ENCODE results near the gene MMP17.
"Not testable (repeated sequence)": the region's sequence is repeated elsewhere in the genome, so short reads cannot be mapped to it uniquely, and the experiment has no call there.

MMP17 gene

DNA sequence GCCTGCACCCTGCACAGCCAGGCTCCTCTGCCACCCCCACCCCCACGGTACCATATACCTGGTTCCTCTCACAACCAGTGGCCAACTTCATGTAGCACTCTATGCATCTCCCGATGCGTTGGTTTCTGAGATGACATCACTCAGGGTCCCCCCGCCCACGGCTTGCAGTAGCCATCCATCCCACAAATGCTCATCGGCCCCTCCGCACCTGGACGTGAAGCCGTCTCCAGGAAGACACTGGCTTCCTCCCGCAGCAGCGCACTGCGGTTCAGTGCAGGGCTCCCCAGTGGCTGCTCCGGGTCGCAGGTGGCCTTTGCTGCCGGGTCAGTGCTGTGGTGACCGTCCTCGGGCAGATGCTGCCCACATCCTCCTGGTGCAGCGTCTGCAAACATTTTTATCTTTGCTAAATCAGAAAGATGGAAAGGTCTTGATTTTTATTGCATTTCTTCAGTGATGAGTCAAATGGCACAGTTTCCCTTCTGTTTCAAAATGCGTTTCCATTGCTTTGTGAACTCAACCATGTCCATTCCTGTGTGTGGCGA, 27.5 kb upstream of the MMP17 start:
- DNase-seq, result no peak

DNA sequence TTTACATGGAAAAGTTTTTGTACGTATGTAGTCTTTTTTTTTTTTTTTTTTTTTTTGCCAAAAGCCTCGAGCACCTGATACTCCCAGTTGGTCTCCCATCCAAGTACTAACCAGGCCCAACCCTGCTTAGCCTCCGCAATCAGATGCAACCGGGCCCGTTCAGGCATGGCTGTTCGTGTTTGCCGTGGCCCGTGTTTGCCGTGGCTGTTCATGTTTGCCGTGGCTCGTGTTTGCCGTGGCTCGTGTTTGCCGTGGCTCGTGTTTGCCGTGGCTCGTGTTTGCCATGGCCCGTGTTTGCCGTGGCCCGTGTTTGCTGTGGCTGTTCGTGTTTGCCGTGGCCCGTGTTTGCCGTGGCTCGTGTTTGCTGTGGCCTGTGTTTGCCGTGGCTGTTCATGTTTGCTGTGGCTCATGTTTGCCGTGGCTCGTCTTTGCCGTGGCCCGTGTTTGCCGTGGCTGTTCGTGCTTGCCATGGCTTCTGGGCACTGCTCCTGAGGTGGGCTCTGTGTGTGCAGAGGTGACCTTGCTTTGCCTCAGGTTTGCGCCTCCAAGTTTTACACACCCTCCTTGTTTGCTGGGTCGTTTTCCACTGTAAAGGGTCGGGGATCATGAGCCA, 26.8 kb upstream of the MMP17 start:
- DNase-seq, result no peak

DNA sequence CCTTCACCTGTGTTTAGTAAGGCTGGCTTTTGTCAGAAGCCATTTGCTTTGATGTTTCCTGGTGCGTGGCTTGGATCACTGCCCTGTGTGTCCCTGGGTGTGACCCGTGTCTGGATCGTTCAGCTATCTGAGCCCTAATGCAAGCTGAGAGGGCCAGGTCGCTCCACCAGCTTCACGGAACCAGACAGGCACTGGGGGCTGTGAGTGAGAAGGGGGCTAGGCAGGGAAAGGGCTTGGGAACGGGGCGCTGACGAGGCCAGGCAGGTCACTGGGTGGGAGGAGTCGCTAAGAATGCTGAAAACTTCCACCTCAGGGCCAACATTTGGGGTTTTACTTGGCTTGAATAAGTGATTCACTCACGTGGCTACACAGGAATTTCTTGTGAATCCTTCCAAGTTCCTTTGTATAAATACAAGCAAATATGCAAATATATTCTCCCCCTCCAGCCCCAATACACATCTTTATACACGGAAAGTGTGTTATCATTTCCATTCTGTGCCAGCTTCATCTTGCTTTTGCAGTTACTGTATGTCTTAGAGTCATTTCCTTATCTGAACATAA, 24.2 kb upstream of the MMP17 start:
- DNase-seq, result no peak

DNA sequence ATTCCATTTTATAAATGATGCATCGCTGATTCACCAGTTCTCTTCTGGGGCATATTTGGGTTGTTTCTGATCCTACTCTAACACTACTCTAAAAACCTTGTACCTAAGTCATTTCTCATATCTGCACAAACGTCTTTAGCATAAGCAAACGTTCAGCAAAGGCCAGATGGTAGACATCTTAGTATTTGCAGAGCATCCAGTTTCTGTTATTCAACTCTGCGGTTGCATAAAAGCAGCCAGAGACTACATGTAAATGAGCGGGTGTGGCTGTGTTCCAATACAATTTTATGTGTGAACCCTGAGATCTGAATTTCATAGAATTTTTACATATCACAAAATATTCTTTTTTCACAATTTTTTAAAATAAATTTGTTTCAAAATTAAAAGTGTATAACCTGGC, 22.8 kb upstream of the MMP17 start:
- no peak for DNase-seq

DNA sequence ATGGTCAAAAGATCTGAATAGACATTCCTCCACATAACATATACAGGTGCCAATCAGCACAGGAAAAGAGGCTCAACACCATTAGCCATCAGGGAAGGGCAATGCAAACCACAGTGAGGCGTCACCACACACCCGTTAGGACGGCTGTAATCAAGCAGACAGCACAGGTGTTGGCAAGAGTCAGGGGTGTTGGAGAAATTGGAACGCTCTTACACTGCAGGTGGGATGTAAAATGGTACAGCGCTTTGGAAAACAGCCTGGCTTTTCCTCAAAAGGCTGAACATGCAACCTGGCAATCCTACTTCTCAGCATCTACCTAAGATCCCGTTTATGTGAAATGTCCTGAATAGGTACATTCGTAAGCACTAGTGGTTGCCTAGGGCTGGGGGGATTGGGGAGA, 21.5 kb upstream of the MMP17 start:
- no peak for DNase-seq

DNA sequence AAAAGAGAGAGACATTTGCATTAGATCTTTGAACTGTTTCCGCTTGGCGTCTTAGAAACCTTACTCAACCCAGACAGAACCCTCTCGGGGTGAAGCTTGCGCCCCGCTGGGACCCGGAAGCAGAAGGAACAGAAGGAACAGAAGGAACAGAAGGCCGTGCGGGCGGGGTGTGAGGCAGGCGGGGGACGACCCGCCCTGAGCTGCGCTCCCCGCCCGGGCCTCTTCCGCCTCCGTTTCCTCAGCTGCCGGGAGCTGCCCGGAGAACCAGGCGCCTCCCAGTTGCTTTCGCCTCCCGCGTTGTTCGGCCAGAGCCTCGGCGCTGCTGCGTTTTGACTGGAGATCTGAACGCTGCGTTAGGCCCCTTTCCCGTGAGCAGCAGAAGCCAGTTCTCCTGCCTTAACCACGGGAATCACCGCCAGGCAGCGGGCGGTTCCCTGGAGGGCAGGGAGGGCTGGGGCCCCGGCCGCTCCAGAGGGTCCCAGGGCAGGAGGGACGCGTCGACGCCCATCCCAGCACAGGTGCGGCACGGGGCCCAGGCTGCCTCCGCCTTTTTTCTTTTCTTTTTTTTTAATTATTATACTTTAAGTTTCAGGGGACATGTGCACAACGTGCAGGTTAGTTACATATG, 19.3 kb upstream of the MMP17 start:
- no peak for DNase-seq

DNA sequence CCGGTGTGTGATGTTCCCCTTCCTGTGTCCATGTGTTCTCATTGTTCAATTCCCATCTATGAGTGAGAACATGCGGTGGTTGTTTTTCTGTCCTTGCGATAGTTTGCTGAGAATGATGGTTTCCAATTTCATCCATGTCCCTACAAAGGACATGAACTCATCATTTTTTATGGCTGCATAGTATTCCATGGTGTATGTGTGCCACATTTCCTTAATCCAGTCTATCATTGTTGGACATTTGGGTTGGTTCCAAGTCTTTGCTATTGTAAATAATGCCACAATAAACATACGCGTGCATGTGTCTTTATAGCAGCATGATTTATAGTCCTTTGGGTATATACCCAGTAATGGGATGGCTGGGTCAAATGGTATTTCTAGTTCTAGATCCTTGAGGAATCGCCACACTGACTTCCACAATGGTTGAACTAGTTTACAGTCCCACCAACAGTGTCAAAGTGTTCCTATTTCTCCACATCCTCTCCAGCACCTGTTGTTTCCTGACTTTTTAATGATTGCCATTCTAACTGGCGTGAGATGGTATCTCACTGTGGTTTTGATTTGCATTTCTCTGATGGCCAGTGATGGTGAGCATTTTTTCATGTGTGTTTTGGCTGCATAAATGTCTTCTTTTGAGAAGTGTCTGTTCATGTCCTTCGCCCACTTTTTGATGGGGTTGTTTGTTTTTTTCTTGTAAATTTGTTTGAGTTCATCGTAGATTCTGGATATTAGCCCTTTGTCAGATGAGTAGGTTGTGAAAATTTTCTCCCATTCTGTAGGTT, 18.5 kb upstream of the MMP17 start:
- not testable (repeated sequence) for DNase-seq

DNA sequence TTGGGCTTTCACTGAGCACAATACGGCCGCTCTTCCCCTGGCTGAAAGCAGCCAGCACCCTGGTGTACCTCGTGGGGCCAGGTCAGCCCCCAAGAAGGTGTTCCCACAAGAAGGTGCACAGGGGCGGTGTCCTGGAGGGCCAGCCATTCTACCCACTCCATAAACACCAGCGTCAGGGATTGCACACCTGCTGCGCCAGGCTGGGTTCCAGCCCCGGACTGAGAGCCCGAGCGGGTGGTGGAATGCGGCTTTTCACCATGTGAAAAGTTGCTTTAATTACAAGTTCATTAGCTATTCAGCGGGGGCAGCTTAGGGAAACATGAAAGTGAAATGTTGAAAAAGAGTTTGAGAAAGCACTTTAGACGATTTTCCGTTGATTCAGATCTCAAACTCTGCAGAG, 17.5 kb upstream of the MMP17 start:
- DNase-seq, result no peak

DNA sequence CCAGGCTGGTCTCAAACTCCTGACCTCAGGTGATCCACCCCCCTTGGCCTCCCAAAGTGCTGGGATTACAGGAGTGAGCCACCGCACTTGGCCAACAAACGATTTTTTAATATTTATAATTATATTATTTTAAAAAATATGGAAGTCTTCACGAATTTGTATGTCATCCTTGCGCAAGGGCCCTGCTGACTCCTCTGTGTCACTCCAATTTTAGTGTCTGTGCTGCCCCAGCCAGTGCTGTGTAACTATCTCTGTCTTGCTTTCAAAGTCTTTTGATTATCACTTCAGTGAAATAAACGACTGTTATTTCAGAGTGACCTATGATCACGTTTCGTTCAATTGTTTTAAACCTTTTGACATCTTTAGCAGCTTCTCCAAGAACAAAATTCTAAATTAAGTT, 13.1 kb upstream of the MMP17 start:
- no peak for DNase-seq

DNA sequence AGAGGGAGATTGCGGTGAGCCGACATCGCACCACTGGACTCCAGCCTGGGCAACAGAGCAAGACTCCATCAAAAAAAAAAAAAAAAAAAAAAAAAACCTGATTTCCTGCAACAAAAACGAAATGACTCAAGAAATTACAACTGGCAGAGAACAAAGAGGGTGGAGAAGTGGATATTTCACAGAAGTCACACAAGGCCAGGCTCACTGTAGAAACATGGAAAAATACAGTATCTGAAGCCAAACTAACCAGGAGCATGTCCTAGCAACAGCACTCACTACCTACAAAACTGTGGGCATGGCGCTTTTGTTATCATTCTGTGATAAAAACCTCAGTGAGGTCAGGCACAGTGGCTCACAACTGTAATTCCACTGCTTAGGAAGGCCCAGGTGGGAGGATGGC, 11.7 kb upstream of the MMP17 start:
- DNase-seq, result no peak

DNA sequence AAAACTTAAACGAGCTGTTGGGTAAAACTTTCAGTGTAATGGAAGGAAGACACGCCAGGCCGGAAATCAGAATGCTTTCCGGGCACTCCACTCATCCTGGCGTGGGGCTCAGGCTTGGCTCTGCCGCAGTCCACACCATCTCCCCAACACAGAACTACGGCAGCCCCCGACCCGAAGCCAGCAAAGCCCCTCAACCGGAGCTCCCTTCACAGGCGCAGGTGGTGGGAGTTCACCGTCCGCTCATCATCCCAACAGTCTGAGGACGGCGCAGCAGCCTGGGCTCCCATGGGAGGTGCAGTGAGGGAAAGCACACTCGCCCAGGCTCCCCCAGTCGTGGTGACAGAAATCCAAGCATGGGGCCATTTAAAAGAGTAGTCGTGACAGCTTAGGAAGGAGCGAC, 11.0 kb upstream of the MMP17 start:
- no peak for DNase-seq

DNA sequence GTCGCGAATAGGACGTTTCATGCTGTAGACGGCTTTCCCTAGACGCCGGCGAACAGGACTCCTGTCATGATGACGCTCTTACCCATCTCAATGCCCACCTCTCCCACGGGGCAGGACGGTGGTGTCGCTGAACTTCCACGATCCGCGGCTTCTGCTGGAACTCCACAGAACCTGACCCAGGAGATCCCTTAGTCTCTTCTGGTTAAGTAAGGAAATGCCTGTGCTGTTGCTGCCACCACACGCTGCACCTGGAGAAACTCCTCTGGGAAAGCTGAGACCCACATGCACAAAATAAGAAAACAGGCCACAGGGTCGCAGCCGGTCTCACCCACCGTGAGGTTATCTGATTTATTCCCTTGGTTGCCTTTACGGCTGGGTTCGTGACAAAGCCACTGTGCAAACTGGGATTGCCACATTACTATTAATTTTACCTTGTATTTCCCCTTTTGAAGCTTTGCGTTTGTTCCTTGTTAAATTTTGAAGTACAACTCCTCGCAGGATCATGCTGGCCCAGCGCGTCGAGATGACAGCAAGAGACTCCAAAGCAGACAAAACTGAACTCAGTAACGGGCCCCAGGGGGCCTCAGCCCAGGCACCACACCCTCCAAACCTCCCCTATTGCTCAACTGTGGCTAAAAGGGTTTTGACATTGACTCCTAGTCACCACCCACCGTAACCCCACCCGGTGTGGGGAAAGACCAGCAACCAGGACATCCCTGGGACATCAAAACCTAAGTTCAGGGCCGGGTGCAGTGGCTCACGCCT, 9.2 kb upstream of the MMP17 start:
- no peak for DNase-seq

DNA sequence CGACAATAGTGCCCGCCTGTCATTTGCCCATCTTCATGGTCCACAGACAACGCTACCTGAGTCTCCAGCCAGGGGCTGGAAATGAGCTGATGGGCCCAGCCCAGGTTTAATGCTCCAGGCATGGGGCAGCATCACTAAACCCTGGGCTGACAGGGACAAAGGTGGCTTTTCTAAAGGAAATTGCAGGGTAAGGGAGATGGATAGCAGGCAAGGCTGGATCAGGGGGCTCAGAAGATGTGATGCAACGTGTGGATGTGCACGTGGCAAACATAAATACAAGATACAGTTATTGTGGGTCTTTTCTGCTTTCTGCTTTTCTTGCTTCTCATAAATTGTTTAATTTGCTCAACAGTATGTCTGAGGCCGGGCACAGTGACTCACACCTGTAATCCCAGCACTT, 3.7 kb upstream of the MMP17 start:
- DNase-seq, result no peak

DNA sequence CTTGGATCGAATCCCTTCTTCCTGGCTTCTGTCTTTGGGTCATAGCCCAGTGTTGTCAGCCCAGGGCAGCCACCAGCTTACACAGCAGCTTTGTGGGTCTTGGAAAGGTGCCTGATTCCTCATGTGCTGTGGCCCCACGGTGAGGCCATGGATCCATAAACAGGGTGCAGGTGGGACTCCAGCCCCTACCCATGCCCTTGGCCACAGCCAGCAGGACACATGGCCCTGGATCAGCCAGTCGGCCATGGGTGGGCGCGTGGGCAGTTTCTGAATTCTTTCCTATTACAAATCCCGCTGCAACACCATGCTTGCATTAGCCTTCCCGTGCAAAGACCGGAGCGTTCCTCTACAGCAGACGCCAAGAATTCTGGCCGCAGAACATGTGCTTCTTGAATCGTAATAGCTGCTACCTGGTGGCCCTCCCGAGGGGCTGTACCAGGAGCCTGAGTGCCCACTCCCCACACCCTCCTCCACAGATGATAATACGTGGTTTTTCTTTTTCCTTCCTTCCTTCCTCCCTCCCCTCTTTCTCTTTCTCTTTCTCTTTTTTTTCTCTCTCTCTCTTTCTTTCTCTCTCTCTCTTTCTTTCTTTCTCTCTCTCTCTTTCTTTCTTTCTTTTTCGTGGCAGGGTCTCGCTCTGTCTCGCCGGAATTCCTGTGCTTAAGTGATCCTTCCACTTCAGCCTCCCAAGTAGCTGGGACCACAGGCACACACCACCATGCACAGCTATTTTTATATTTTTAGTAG, 2.9 kb upstream of the MMP17 start:
- no peak for DNase-seq

DNA sequence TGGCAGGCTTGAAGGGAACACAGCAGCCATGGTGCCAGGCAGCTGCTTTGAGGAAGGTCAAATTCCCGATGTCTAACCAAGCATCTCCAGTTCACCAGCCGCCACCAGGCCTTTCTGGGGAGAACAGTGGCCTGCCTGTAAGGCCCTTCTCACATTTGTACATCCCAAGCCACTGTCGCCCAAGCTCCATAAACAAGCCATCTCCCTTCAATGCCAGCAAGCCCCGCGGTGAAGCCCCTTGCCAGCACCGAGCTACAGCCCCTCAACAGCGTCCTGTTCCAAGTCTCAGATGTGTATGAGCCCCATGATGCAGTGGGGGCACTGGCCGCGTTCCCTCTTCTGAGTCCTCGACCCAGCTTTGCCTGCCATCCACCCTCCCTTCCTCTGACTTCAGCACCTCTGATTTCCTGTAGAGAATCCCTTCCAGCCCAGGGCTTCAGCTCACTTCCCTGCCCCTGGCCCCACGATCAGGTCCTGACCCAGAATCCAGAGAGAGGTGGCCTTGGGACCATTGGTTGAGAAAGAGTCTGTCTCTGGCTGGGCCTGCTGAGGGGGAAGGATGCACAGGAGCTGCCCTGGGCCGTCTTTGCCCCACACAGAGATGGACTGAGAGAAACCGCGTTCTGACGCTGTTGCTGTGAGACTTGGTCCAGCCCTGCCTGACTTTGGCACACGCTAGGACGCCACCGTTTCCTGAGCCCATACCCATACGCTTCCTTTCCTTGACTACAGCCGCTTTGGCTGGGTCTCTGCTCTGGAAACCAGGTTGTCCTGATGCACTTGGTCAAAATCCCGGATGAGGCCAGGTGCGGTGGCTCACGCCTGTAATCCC, 1.9 kb upstream of the MMP17 start:
- no peak for DNase-seq

DNA sequence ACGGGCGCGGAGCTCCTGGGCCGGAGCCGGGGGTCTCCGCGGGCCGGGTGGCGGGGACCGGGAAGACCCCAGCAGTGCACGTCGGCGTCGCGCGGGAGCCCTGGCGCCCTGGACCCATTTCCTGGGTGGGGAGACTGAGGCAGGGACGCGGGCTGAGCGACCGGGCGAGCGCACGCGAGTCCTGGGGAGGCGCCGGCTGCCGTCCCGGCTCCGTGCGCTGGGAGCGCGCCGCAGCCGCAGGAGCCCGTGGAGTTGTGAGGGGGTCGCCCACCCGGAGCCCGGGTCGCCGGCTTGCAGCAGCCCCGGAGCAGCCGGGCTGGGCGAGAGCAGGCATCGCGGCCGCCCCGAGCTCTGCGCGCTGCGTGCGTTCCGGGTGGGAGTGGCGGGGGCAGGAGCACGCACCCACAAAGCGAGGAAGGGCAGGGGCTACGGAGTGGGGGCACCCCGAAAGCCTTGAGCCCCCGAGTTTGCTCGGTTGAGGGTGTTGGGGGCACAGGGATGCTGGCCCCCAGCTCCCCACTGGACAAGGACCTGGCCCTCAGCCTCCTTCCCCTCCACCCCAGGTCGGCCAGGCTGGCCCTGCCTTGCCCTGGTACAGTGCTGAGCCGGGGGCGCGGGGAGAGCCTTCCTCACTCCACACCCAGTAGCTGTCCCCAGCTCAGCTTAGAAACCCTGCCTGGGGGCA, 620 bp downstream of the MMP17 start:
- no peak for DNase-seq

DNA sequence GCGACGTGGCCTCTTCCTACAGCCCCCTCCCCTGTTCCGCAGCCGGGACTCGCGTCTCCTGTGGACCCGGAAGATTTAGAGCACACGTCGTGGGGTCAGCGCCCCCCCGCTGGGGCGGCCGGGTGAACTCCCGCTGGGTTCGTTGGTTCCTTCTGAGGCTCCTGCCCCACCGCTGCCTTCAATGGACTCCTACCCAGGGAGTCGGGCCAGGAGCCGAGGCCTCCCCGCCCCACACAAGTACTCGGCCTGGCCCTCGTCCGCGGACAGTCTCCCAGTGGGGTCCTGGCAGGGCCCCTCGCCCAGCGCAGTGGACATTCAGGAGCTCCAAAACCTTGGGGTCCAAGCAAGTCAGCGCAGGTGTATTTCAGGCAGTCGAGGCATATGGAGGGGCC, 1.2 kb downstream of the MMP17 start:
- DNase-seq, result no peak

DNA sequence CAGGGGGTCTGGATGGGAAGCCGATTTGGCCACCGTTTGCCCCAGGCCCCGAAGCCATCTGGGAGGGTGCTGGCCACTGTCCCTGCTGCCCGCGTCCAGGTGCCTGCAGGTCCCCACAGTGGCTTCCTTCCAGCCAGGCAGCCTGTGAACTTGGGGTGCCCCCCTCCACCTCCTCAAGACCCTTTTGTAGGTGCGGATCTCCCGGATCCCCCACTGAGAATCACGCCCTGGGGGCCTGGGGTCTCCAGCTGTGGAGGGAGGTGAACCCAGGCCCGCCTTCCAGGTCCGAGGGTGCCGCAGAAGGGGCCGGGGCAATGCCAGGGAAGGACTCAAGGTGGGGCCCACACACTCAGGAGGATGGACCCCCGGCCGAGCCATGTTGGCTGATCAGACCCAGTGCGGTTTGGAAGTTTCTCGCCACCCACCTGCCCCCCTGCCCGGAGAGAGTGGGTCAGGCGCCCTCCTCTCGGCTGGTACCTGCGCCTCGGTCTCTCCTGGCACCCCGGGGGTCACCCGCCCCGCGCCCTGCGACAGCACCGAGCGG, 1.7 kb downstream of the MMP17 start:
- no peak for DNase-seq

DNA sequence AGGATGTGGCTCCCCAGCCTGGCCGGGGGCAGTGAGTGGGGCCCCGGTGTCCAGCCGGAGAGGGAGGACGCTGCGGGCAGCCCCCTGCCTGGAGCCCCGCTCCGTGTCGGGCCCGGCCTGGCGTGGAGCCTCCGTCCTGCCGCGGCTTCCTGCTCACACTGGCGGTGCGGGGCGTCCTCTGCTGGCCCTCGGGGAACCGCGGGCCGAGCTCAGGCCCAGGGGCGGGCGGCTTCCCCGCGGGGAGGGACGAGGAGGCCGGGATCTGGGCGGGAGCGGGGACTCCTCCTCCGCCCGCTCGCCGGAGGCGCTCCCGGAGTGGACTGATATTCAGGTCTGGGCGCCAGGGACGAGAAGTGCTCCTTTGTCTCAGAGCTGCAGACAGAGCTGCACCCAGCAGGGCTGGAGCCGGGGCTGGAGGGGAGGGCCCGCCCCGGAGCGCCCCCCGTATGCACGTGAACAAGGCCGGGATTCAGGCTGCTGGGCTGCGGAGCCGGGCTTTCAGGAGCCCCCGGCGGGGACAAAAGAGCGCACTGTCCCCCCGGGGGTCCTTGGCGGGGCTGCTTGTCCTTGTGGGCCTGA, 2.2 kb downstream of the MMP17 start:
- DNase-seq, result no peak

Data from NCI-H1694 (cell line).